GM12878 (cell line): ENCODE results near the gene CFB. TPM values are rescaled to one million over a fixed set of nuclear protein-coding genes. Genes with fewer than 3 reads are reported as not detected.

ENCODE experiments used
- ATF7 ChIP-seq: fragments of 450-650 bp; IDR thresholded peaks from 2 replicates; pipeline ENCODE4 v1.6.1; 2016; ENCODE audit warnings: low read depth, mild to moderate bottlenecking
- CHD4 ChIP-seq: fragments of 200-600 bp; sonication (generic); IDR thresholded peaks from 2 replicates; pipeline ENCODE4 v1.6.1; 2016; ENCODE audit warnings: mild to moderate bottlenecking
- EED ChIP-seq: sonication (generic); IDR thresholded peaks from 2 replicates; pipeline ENCODE4 v1.6.1; 2016; ENCODE audit warnings: antibody characterized with exemption, low read depth
- EZH2 ChIP-seq: IDR thresholded peaks from 2 replicates; pipeline ENCODE4 v1.6.1; 2012; ENCODE audit warnings: low read depth, mild to moderate bottlenecking, control low read depth, inconsistent platforms, low read length, borderline replicate concordance; ENCODE audit not compliant: control insufficient read depth
- HDGF ChIP-seq: fragments of 450-650 bp; IDR thresholded peaks from 2 replicates; pipeline ENCODE4 v1.6.1; 2016; ENCODE audit warnings: antibody characterized with exemption
- MTA2 ChIP-seq: fragments of 450-650 bp; IDR thresholded peaks from 2 replicates; pipeline ENCODE4 v1.6.1; 2016; ENCODE audit warnings: low read depth, mild to moderate bottlenecking, moderate library complexity
- MYB ChIP-seq: fragments of 150-350 bp; IDR thresholded peaks from 2 replicates; pipeline ENCODE4 v1.6.1; 2014; ENCODE audit warnings: mild to moderate bottlenecking, low read depth, low read length, borderline replicate concordance
- NR2C1 ChIP-seq: fragments of 450-650 bp; IDR thresholded peaks from 2 replicates; pipeline ENCODE4 v1.6.1; 2017; ENCODE audit warnings: antibody characterized with exemption, mild to moderate bottlenecking, moderate library complexity
- POLR2A ChIP-seq: IDR thresholded peaks from 2 replicates; pipeline ENCODE4 v1.6.1; 2011; ENCODE audit warnings: low read depth, mild to moderate bottlenecking, low read length
- RAD21 ChIP-seq: IDR thresholded peaks from 2 replicates; pipeline ENCODE4 v1.6.1; 2011; ENCODE audit warnings: mild to moderate bottlenecking, low read depth, low read length, moderate library complexity; ENCODE audit not compliant: insufficient read depth
- SMARCA5 ChIP-seq: fragments of 450-650 bp; IDR thresholded peaks from 2 replicates; pipeline ENCODE4 v1.6.1; 2017; ENCODE audit warnings: mild to moderate bottlenecking
- SPI1 ChIP-seq: IDR thresholded peaks from 2 replicates; pipeline ENCODE4 v1.6.1; 2011; ENCODE audit warnings: low read depth, mild to moderate bottlenecking, low read length, moderate library complexity, borderline replicate concordance; ENCODE audit not compliant: insufficient read depth
- STAT1 ChIP-seq: fragments of 450-650 bp; conservative IDR thresholded peaks from 2 replicates; pipeline ENCODE4 v1.6.1; 2014; ENCODE audit warnings: antibody characterized with exemption, mild to moderate bottlenecking
- ZNF217 ChIP-seq: fragments of 450-650 bp; IDR thresholded peaks from 2 replicates; pipeline ENCODE4 v1.6.1; 2017; ENCODE audit warnings: antibody characterized with exemption, mild to moderate bottlenecking
- polyA plus RNA-seq, 11 experiments: library from polyadenylated mRNA; depleted of rRNA in 4 of 11; unstranded in 6 of 11; stranded (reverse) in 5 of 11; fragments of >200 nt; fragmentation: Nextera tagmentation in 4 of 11; fragmentation: Illumina TruSeq in 1 of 11; extraction: Ambion mirVana in 4 of 11; extraction: Trizol in 1 of 11; gene quantifications; 1 replicate in 1 of 11; 2 replicates in 10 of 11; pipeline versions ENCODE4 v1.2.1 to v1.2.3, GENCODE V29; 2011 to 2016; ENCODE audit warnings: inconsistent platforms in 2 of 11, missing spikeins in 2 of 11, low read depth in 1 of 11
- total RNA-seq, 4 experiments: library from RNA; depleted of rRNA in 3 of 4; stranded (reverse); fragments of >200 nt in 3 of 4; fragmentation: Illumina TruSeq in 1 of 4; extraction: Trizol in 1 of 4; gene quantifications; 2 replicates each; pipeline versions ENCODE4 v1.2.1 to v1.2.3, GENCODE V29; 2013 to 2021
- TF ChIP-seq, protein P1 (sequence below): fragments of 450-650 bp; IDR thresholded peaks from 2 replicates; pipeline ENCODE4 v1.6.1; 2017; ENCODE audit warnings: mild to moderate bottlenecking, moderate library complexity
- TF ChIP-seq, protein P2 (sequence below): IDR thresholded peaks from 2 replicates; pipeline ENCODE4 v1.6.1; 2011; ENCODE audit warnings: mild to moderate bottlenecking, low read depth, low read length, moderate library complexity; ENCODE audit not compliant: insufficient replicate concordance
- TF ChIP-seq, protein P3 (sequence below): IDR thresholded peaks from 2 replicates; pipeline ENCODE4 v1.6.1; 2011; ENCODE audit warnings: low read depth, low read length, improper control_type of control experiment, borderline replicate concordance
- TF ChIP-seq, protein P4 (sequence below): IDR thresholded peaks from 2 replicates; pipeline ENCODE4 v1.6.1; 2012; ENCODE audit warnings: low read length, inconsistent platforms
- TF ChIP-seq, protein P5 (sequence below): fragments of 450-650 bp; IDR thresholded peaks from 2 replicates; pipeline ENCODE4 v1.6.1; 2014; ENCODE audit warnings: mild to moderate bottlenecking
- TF ChIP-seq, protein P6 (sequence below): fragments of 450-650 bp; IDR thresholded peaks from 2 replicates; pipeline ENCODE4 v1.6.1; 2016; ENCODE audit warnings: mild to moderate bottlenecking

The CFB gene
- total and polyA plus RNA-seq, 10 of the 15 experiments (the other 5 are each of a cell fraction or from before 2014, with no cell fraction given) = 0.09 to 1.7 (median 0.44) TPM; not detected in 7

DNA sequence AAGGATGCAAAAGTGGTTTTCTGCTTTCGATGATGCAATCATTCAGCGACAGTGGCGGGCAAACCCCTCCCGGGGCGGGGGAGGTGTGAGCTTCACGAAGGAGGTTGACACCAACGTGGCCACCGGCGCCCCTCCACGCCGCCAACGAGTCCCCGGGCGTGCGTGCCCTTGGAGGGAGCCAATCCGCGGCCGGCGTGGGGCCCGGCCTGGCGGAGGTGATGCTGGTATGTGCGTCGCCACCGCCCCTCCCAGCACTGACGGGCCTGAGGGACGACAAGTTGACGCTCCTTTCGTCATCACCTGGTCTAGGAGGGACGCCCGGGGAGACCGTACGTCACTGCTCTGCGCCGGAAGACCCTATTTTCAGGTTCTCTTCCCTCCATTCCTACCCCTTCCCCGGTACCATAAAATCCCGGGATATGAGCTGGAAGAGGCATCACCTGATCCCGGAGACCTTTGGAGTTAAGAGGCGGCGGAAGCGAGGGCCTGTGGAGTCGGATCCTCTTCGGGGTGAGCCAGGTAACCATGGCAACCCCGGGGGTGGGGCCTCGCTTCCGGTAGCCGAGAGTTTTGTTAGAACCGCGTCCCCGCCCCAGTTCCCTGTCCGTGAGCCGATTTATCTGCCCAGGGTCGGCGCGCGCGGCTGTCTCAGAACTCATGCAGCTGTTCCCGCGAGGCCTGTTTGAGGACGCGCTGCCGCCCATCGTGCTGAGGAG, 26.3 kb downstream of the CFB start, which contains the start of gene DXO (continued):
- TF ChIP-seq EZH2 (no peak), RAD21 (no peak), MTA2 (0 out of 2 replicates have a peak, but pooled peaks have one; percentile 30), SPI1 (peak; percentile 19; the same call in 1 of the 2 replicates), POLR2A (peak; percentile 83), CHD4 (no peak), MYB (peak; percentile 21; the same call in 1 of the 2 replicates), HDGF (peak; percentile 86; the same call in 1 of the 2 replicates), SMARCA5 (no peak), STAT1 (0 out of 2 replicates have a peak, but pooled peaks have one; percentile 41), ZNF217 (no peak), NR2C1 (peak; percentile 17), ATF7 (no peak; the same call in 1 of the 2 replicates), EED (peak; percentile 87)
- TF ChIP-seq, protein P1, sequence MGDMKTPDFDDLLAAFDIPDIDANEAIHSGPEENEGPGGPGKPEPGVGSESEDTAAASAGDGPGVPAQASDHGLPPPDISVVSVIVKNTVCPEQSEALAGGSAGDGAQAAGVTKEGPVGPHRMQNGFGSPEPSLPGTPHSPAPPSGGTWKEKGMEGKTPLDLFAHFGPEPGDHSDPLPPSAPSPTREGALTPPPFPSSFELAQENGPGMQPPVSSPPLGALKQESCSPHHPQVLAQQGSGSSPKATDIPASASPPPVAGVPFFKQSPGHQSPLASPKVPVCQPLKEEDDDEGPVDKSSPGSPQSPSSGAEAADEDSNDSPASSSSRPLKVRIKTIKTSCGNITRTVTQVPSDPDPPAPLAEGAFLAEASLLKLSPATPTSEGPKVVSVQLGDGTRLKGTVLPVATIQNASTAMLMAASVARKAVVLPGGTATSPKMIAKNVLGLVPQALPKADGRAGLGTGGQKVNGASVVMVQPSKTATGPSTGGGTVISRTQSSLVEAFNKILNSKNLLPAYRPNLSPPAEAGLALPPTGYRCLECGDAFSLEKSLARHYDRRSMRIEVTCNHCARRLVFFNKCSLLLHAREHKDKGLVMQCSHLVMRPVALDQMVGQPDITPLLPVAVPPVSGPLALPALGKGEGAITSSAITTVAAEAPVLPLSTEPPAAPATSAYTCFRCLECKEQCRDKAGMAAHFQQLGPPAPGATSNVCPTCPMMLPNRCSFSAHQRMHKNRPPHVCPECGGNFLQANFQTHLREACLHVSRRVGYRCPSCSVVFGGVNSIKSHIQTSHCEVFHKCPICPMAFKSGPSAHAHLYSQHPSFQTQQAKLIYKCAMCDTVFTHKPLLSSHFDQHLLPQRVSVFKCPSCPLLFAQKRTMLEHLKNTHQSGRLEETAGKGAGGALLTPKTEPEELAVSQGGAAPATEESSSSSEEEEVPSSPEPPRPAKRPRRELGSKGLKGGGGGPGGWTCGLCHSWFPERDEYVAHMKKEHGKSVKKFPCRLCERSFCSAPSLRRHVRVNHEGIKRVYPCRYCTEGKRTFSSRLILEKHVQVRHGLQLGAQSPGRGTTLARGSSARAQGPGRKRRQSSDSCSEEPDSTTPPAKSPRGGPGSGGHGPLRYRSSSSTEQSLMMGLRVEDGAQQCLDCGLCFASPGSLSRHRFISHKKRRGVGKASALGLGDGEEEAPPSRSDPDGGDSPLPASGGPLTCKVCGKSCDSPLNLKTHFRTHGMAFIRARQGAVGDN = peak; percentile 77
- TF ChIP-seq, protein P2, sequence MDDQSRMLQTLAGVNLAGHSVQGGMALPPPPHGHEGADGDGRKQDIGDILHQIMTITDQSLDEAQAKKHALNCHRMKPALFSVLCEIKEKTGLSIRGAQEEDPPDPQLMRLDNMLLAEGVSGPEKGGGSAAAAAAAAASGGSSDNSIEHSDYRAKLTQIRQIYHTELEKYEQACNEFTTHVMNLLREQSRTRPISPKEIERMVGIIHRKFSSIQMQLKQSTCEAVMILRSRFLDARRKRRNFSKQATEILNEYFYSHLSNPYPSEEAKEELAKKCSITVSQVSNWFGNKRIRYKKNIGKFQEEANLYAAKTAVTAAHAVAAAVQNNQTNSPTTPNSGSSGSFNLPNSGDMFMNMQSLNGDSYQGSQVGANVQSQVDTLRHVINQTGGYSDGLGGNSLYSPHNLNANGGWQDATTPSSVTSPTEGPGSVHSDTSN = no peak
- TF ChIP-seq, protein P3, sequence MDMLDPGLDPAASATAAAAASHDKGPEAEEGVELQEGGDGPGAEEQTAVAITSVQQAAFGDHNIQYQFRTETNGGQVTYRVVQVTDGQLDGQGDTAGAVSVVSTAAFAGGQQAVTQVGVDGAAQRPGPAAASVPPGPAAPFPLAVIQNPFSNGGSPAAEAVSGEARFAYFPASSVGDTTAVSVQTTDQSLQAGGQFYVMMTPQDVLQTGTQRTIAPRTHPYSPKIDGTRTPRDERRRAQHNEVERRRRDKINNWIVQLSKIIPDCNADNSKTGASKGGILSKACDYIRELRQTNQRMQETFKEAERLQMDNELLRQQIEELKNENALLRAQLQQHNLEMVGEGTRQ = no peak; the same call in 1 of the 2 replicates
- TF ChIP-seq, protein P4, sequence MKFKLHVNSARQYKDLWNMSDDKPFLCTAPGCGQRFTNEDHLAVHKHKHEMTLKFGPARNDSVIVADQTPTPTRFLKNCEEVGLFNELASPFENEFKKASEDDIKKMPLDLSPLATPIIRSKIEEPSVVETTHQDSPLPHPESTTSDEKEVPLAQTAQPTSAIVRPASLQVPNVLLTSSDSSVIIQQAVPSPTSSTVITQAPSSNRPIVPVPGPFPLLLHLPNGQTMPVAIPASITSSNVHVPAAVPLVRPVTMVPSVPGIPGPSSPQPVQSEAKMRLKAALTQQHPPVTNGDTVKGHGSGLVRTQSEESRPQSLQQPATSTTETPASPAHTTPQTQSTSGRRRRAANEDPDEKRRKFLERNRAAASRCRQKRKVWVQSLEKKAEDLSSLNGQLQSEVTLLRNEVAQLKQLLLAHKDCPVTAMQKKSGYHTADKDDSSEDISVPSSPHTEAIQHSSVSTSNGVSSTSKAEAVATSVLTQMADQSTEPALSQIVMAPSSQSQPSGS = peak; percentile 96
- TF ChIP-seq, protein P5, sequence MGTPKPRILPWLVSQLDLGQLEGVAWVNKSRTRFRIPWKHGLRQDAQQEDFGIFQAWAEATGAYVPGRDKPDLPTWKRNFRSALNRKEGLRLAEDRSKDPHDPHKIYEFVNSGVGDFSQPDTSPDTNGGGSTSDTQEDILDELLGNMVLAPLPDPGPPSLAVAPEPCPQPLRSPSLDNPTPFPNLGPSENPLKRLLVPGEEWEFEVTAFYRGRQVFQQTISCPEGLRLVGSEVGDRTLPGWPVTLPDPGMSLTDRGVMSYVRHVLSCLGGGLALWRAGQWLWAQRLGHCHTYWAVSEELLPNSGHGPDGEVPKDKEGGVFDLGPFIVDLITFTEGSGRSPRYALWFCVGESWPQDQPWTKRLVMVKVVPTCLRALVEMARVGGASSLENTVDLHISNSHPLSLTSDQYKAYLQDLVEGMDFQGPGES = peak; percentile 25; the same call in 1 of the 2 replicates
- TF ChIP-seq, protein P6, sequence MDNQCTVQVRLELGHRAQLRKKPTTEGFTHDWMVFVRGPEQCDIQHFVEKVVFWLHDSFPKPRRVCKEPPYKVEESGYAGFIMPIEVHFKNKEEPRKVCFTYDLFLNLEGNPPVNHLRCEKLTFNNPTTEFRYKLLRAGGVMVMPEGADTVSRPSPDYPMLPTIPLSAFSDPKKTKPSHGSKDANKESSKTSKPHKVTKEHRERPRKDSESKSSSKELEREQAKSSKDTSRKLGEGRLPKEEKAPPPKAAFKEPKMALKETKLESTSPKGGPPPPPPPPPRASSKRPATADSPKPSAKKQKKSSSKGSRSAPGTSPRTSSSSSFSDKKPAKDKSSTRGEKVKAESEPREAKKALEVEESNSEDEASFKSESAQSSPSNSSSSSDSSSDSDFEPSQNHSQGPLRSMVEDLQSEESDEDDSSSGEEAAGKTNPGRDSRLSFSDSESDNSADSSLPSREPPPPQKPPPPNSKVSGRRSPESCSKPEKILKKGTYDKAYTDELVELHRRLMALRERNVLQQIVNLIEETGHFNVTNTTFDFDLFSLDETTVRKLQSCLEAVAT = no peak; the same call in none of the 2 replicates
